ENCODE results near the gene MRTFA.

GRCh38 chr22:40616578-40616977 is 19.9 kb downstream of the MRTFA start:
- TF ChIP-seq L3MBTL2 (conservative IDR thresholded peaks at IDR 0.05) (no peak), SUZ12 (IDR thresholded peaks at IDR 0.05) (no peak), FOXA1 (IDR thresholded peaks at IDR 0.05) (no peak), FOXM1 (IDR thresholded peaks at IDR 0.05; ENCODE audit: borderline replicate concordance) (no peak), FOXK2 (IDR thresholded peaks at IDR 0.05) (no peak), SP1 (IDR thresholded peaks at IDR 0.05) (no peak), ELF4 (IDR thresholded peaks at IDR 0.05) (no peak), BHLHE40 (IDR thresholded peaks at IDR 0.05; ENCODE audit: borderline replicate concordance) (no peak), HDGF (IDR thresholded peaks at IDR 0.05; ENCODE audit: borderline replicate concordance) (no peak), ARNT (IDR thresholded peaks at IDR 0.05) (no peak), CTBP1 (IDR thresholded peaks at IDR 0.05; ENCODE audit: borderline replicate concordance) (no peak)
- TF ChIP-seq, protein P1, sequence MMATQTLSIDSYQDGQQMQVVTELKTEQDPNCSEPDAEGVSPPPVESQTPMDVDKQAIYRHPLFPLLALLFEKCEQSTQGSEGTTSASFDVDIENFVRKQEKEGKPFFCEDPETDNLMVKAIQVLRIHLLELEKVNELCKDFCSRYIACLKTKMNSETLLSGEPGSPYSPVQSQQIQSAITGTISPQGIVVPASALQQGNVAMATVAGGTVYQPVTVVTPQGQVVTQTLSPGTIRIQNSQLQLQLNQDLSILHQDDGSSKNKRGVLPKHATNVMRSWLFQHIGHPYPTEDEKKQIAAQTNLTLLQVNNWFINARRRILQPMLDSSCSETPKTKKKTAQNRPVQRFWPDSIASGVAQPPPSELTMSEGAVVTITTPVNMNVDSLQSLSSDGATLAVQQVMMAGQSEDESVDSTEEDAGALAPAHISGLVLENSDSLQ (IDR thresholded peaks at IDR 0.05): no peak
